Common myeloid progenitor, CD34-positive (primary cell): ENCODE results near the gene GABBR1.

Experiments used
- CTCF ChIA-PET: fragments of 350-600 bp; sonication (Branson Sonifier 250); formaldehyde crosslinking; loops from one replicate; lab custom pipeline; 2021; ENCODE audit warnings: antibody characterized with exemption; lab: Charles Lee
- POLR2A ChIA-PET: fragments of 350-600 bp; sonication (Branson Sonifier 250); formaldehyde crosslinking; loops from one replicate; lab custom pipeline; 2021; ENCODE audit warnings: antibody characterized with exemption; lab: Charles Lee
- DNase-seq, 3 donors: peaks; one replicate each; pipeline versions ENCODE4 v3.0.0 to v3.0.0-alpha.2; 2013
- H3K27ac ChIP-seq, 2 experiments: 1 replicate in 1 of 2; 2 replicates in 1 of 2; pipeline ENCODE4 v1.7.0; 2013; ENCODE audit warnings: inconsistent platforms in 2 of 2, low read length in 2 of 2, mild to moderate bottlenecking in 2 of 2, low read depth in 1 of 2, moderate library complexity in 1 of 2; ENCODE audit not compliant: severe bottlenecking in 2 of 2, insufficient read depth in 1 of 2, poor library complexity in 1 of 2
- H3K27me3 ChIP-seq, 5 experiments: replicated peaks in 2 of 5; 1 replicate in 3 of 5; 2 replicates in 2 of 5; pipeline versions ENCODE4 v1.6.1 to v1.7.0; 2013; ENCODE audit warnings: low read length in 4 of 5, mild to moderate bottlenecking in 2 of 5, moderate library complexity in 2 of 5, inconsistent platforms in 1 of 5; ENCODE audit not compliant: insufficient read depth in 5 of 5, control insufficient read depth in 4 of 5
- H3K36me3 ChIP-seq, 4 experiments: 1 replicate in 2 of 4; 2 replicates in 2 of 4; pipeline versions ENCODE4 v1.6.1 to v1.7.0; 2013; ENCODE audit warnings: low read length in 3 of 4, control low read depth in 1 of 4, mild to moderate bottlenecking in 1 of 4; ENCODE audit not compliant: control insufficient read depth in 4 of 4, insufficient read depth in 4 of 4
- H3K4me1 ChIP-seq, 4 experiments: 1 replicate in 3 of 4; 2 replicates in 1 of 4; pipeline versions ENCODE4 v1.6.1 to v1.7.1; 2013; ENCODE audit warnings: low read length in 3 of 4, mild to moderate bottlenecking in 3 of 4, control low read depth in 1 of 4, inconsistent platforms in 1 of 4, moderate library complexity in 1 of 4; ENCODE audit not compliant: control insufficient read depth in 4 of 4, insufficient read depth in 4 of 4; ENCODE audit errors: control extremely low read depth in 1 of 4
- H3K4me3 ChIP-seq, 7 experiments: 1 replicate in 4 of 7; 2 replicates in 3 of 7; pipeline versions ENCODE4 v1.5.1 to v1.7.0; 2013; ENCODE audit warnings: mild to moderate bottlenecking in 7 of 7, low read length in 6 of 7, moderate library complexity in 6 of 7, inconsistent platforms in 2 of 7, low read depth in 2 of 7, control low read depth in 1 of 7; ENCODE audit not compliant: insufficient read depth in 4 of 7, control insufficient read depth in 1 of 7; ENCODE audit errors: extremely low read depth in 1 of 7
- H3K9me3 ChIP-seq, 5 experiments: 1 replicate in 4 of 5; 2 replicates in 1 of 5; pipeline versions ENCODE4 v1.6.1 to v1.7.1; 2013; ENCODE audit warnings: low read length in 4 of 5, mild to moderate bottlenecking in 2 of 5, inconsistent platforms in 1 of 5, low read depth in 1 of 5, moderate library complexity in 1 of 5; ENCODE audit not compliant: control insufficient read depth in 4 of 5, insufficient read depth in 2 of 5; ENCODE audit errors: control extremely low read depth in 1 of 5
- WGBS: methylation state at CpG from one replicate; pipeline ENCODE4 v1.1.5; 2013; ENCODE audit not compliant: insufficient coverage; 5-methylcytosine and 5-hydroxymethylcytosine counted together

The GABBR1 gene

DNA sequence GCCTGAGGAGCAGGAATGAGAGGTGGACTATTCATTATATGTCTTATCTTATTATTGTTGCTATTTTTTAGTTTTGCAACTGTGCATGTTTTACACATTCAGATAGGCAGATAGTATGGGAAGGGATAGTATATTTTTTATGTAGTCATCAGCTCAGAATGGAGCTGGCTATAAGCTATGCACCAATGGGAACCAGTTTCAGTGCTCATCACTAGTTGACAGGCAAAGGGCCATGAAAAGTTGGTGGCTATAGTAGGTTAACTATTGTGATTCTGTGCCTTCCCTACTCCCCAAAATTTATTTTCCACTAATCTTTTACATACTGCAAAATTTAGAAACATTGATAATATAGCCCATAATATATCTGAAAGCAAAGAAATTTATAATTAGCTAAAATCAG, 68.1 kb downstream of the GABBR1 start:
- Histone ChIP-seq H3K27me3 (peaks cover 0 to 3% (median 0%) of the 10 kb centered on the region in 5 experiments), H3K4me3 (no peak overlapping the region), H3K27ac (no peak overlapping the region), H3K4me1 (peaks cover 0 to 12% (median 0%) of the 10 kb centered on the region in 4 experiments), H3K9me3 (no peaks in the 10 kb centered on the region), H3K36me3 (no peaks in the 10 kb centered on the region)
- POLR2A ChIA-PET, result interaction anchor here (0.7 kb wide), 1 partner anchor 517 kb away, joined by 3 read pairs; no protein-coding TSS in a partner anchor
- DNase-seq, result peak in 1 of 3 donors; percentile 5
- CTCF ChIA-PET, result no interaction called here

DNA sequence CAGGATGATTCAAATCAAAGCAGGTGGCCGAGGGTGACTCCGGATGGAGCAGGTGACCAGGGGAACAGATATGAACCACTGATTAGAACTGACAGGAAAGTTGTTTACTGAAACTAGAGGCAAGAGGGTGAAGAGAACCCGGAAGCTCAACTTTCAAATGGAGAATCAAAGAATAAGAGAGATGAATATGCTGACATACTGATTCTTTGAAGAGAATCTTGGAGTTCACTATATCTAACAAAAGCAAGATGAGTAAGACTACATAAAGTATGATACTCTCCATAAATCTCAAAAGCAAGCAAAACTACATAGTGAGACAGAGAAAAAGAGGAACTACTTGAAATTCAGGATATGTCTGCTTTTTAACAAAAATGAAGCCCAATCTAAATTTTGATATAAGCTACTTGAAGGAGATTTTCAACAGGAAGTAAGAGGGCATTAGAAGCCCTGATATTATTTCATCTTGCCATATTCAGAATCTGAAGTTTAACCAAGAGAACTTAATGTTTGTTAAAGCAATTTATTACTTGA, 69.5 kb downstream of the GABBR1 start:
- no peaks in the 10 kb centered on the region for H3K9me3 ChIP-seq
- ChIA-PET CTCF (interaction anchor here (1.4 kb wide), 1 partner anchor 24 kb away, joined by 4 read pairs; no protein-coding TSS in a partner anchor), POLR2A (no interaction called here)
- 16% methylated on average over 2 of the region's 3 CpGs for WGBS
- no peaks in the 10 kb centered on the region for H3K36me3 ChIP-seq
- DNase-seq, result peak; percentile 21 to 69 (median 65)
- H3K4me3 ChIP-seq, result peak overlapping the region in 1 of 7 experiments; percentile 10
- H3K27ac ChIP-seq, result no peak overlapping the region
- peaks cover 0 to 3% (median 0%) of the 10 kb centered on the region in 5 experiments for H3K27me3 ChIP-seq
- H3K4me1 ChIP-seq, result peaks cover 0 to 12% (median 0%) of the 10 kb centered on the region in 4 experiments

GRCh38 chr6:29561606-29562181, 71.3 kb downstream of the GABBR1 start:
- peaks cover 0 to 12% (median 0%) of the 10 kb centered on the region in 4 experiments for H3K4me1 ChIP-seq
- CTCF ChIA-PET, result no interaction called here
- peaks cover 0 to 3% (median 0%) of the 10 kb centered on the region in 5 experiments for H3K27me3 ChIP-seq
- POLR2A ChIA-PET, result no interaction called here
- WGBS, result 100% methylated on average over 1 of the region's 1 CpG
- DNase-seq, result no peak
- no peaks in the 10 kb centered on the region for H3K36me3 ChIP-seq
- no peaks in the 10 kb centered on the region for H3K9me3 ChIP-seq
- no peak overlapping the region for H3K4me3 ChIP-seq
- H3K27ac ChIP-seq, result no peak overlapping the region

GRCh38 chr6:29561091-29561490, 71.9 kb downstream of the GABBR1 start:
- H3K36me3 ChIP-seq, result no peaks in the 10 kb centered on the region
- POLR2A ChIA-PET, result no interaction called here
- no peak overlapping the region for H3K27ac ChIP-seq
- no peak overlapping the region for H3K4me3 ChIP-seq
- CTCF ChIA-PET, result interaction anchor here (1.2 kb wide), 1 partner anchor 23 kb away, joined by 3 read pairs; no protein-coding TSS in a partner anchor
- H3K4me1 ChIP-seq, result peaks cover 0 to 12% (median 0%) of the 10 kb centered on the region in 4 experiments
- peaks cover 0 to 5% (median 3%) of the 10 kb centered on the region in 5 experiments for H3K27me3 ChIP-seq
- no peak for DNase-seq
- no peaks in the 10 kb centered on the region for H3K9me3 ChIP-seq

GRCh38 chr6:29559524-29560287, 73.3 kb downstream of the GABBR1 start, which contains the start of gene UBD:
Gene UBD (minus strand): TSS chr6:29559732. CDS start chr6:29559701, 31 bp downstream.
- WGBS, result 96% methylated on average over 3 of the region's 6 CpGs
- Histone ChIP-seq H3K4me3 (no peak within 1 kb of the TSS), H3K27me3 (peaks cover 5 to 19% (median 12%) of the 10 kb centered on the region in 5 experiments), H3K9me3 (no peaks in the 10 kb centered on the region), H3K4me1 (peaks cover 0 to 12% (median 0%) of the 10 kb centered on the region in 4 experiments), H3K27ac (no peak within 1 kb of the TSS), H3K36me3 (no peaks in the 10 kb centered on the region)
- ChIA-PET POLR2A (interaction anchor here (0.6 kb wide), 1 partner anchor 134 kb away, joined by 4 read pairs; no protein-coding TSS in a partner anchor), CTCF (interaction anchor here (1.2 kb wide), 1 partner anchor 24 kb away, joined by 3 read pairs; no protein-coding TSS in a partner anchor)
- DNase-seq, result no peak

GRCh38 chr6:29558439-29559079, 74.4 kb downstream of the GABBR1 start:
- H3K36me3 ChIP-seq, result no peaks in the 10 kb centered on the region
- ChIA-PET POLR2A (interaction anchor here (0.6 kb wide), 1 partner anchor 11 kb away, joined by 3 read pairs; no protein-coding TSS in a partner anchor), CTCF (no interaction called here)
- 95% methylated on average over 20 of the region's 22 CpGs for WGBS
- H3K4me1 ChIP-seq, result peaks cover 0 to 13% (median 6%) of the 10 kb centered on the region in 4 experiments
- no peak overlapping the region for H3K4me3 ChIP-seq
- no peak for DNase-seq
- H3K27ac ChIP-seq, result no peak overlapping the region
- H3K9me3 ChIP-seq, result no peaks in the 10 kb centered on the region
- H3K27me3 ChIP-seq, result peaks cover 13 to 30% (median 19%) of the 10 kb centered on the region in 5 experiments
